ENCODE measurements around the gene GALNT7. TPM values are rescaled to one million over a fixed set of nuclear protein-coding genes. Genes with fewer than 3 reads are reported as not detected.

Gene GALNT7
- total RNA-seq, 1 donor from 2014 or later: 67.8 TPM

- DNase-seq (ENCODE audit: low spot score, unreplicated experiment): no peak
- TF ChIP-seq, protein P1, sequence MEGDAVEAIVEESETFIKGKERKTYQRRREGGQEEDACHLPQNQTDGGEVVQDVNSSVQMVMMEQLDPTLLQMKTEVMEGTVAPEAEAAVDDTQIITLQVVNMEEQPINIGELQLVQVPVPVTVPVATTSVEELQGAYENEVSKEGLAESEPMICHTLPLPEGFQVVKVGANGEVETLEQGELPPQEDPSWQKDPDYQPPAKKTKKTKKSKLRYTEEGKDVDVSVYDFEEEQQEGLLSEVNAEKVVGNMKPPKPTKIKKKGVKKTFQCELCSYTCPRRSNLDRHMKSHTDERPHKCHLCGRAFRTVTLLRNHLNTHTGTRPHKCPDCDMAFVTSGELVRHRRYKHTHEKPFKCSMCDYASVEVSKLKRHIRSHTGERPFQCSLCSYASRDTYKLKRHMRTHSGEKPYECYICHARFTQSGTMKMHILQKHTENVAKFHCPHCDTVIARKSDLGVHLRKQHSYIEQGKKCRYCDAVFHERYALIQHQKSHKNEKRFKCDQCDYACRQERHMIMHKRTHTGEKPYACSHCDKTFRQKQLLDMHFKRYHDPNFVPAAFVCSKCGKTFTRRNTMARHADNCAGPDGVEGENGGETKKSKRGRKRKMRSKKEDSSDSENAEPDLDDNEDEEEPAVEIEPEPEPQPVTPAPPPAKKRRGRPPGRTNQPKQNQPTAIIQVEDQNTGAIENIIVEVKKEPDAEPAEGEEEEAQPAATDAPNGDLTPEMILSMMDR (IDR thresholded peaks at IDR 0.05; ENCODE audit: unreplicated experiment): no peak
- no peaks in the 10 kb centered on the region for H3K9me3 Mint-ChIP-seq (ENCODE audit: low read depth)
- no peak overlapping the region for H3K27ac Mint-ChIP-seq
- H3K4me3 Mint-ChIP-seq (ENCODE audit: low read depth): no peak overlapping the region
- H3K27me3 Mint-ChIP-seq: no peaks in the 10 kb centered on the region
- H3K36me3 Mint-ChIP-seq (ENCODE audit: insufficient read depth): no peaks in the 10 kb centered on the region
- H3K4me1 Mint-ChIP-seq (ENCODE audit: low read depth): peaks cover 14% of the 10 kb centered on the region
Measured at GRCh38 chr4:173347467-173347866, 178.9 kb downstream of the GALNT7 start.

DNA sequence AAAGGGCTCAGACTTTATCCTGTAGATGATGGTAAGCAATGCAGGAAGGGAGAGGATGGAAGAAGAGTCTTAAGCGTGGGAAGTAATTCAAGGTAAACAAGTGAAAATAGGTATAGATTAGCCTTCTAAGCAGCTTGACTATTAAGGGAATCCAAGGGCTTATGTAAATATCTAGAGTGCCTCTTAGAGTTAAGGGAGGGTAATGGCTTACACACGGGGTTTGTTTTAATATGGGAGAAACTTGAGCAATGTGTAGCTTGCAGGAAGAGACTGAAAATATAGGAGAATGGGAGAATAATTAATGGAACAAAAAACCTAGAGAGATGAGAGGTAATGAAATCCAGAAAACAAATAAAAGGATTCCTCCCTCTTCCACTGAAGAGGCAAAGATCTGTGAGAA is 189.3 kb downstream of the GALNT7 start:
- H3K27ac Mint-ChIP-seq: no peak overlapping the region

GRCh38 chr4:173360587-173361221 is 192.1 kb downstream of the GALNT7 start:
- H3K27ac Mint-ChIP-seq: no peak overlapping the region
- H3K27me3 Mint-ChIP-seq: no peaks in the 10 kb centered on the region
- peaks cover 3% of the 10 kb centered on the region for H3K9me3 Mint-ChIP-seq (ENCODE audit: low read depth)
- H3K36me3 Mint-ChIP-seq (ENCODE audit: insufficient read depth): peaks cover 1% of the 10 kb centered on the region
- no peaks in the 10 kb centered on the region for H3K4me1 Mint-ChIP-seq (ENCODE audit: low read depth)
- H3K4me3 Mint-ChIP-seq (ENCODE audit: low read depth): no peak overlapping the region
- TF ChIP-seq, protein P1 (IDR thresholded peaks at IDR 0.05; ENCODE audit: unreplicated experiment): peak; percentile 46
- no peak for DNase-seq (ENCODE audit: low spot score, unreplicated experiment)

More for the DNA sequence above, 189.3 kb downstream of the GALNT7 start:
- H3K4me3 Mint-ChIP-seq (ENCODE audit: low read depth): no peak overlapping the region
- peaks cover 1% of the 10 kb centered on the region for H3K36me3 Mint-ChIP-seq (ENCODE audit: insufficient read depth)
- H3K4me1 Mint-ChIP-seq (ENCODE audit: low read depth): no peaks in the 10 kb centered on the region
- TF ChIP-seq, protein P1 (IDR thresholded peaks at IDR 0.05; ENCODE audit: unreplicated experiment): no peak
- H3K9me3 Mint-ChIP-seq (ENCODE audit: low read depth): peaks cover 3% of the 10 kb centered on the region
- no peaks in the 10 kb centered on the region for H3K27me3 Mint-ChIP-seq
- no peak for DNase-seq (ENCODE audit: low spot score, unreplicated experiment)

DNA sequence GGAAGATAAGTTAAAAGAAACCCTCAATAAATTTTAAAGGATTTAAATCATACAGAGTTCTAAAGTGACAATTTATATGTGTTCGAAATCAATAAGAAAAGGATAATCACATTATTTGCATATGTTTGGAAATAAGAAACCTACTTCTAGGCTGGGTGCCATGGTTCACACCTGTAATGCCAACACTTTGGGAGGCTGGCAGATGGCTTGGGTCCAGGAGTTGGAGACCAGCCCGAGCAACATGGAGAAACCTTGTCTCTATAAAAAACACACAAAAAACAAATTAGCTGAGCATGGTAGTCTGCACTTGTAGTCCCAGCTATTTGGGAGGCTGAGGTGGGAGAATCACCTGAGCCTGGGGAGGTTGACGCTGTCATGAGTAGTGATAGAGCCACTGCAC is 194.1 kb downstream of the GALNT7 start:
- TF ChIP-seq, protein P1 (IDR thresholded peaks at IDR 0.05; ENCODE audit: unreplicated experiment): no peak
- Mint-ChIP-seq H3K27ac (no peak overlapping the region), H3K4me3 (ENCODE audit: low read depth) (no peak overlapping the region), H3K4me1 (ENCODE audit: low read depth) (no peaks in the 10 kb centered on the region), H3K9me3 (ENCODE audit: low read depth) (peaks cover 3% of the 10 kb centered on the region), H3K36me3 (ENCODE audit: insufficient read depth) (peaks cover 1% of the 10 kb centered on the region), H3K27me3 (no peaks in the 10 kb centered on the region)
- DNase-seq (ENCODE audit: low spot score, unreplicated experiment): no peak

DNA sequence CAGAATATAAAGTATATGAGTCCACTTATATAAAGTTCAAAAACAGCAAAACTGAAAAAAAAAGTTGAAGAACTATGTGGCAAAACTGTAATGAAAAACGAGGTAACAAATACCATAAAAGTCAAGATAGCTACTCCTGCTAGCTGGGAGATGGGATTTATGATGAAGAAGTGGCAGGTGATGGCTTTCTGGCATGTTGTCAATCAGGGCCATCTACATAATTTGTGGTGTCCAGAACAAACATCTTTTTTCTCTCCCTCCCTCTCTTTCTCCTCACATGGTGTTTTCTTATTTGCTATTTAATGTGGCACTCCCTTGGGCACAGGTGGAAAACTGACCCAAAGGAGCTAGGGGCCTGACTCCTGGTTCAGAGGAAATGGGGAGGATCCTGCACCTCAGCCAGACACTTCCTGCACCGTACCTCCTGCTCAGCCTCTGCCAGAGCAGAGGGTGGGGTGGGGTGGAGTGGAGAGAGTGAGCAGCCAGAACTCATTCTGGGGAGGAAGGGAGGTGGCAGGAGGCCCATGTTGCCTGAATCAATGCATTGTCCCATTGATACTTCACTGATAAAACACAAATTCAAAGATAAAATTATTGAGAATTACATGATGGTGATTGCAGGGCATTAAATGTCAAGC is 196.9 kb downstream of the GALNT7 start:
- TF ChIP-seq, protein P1 (IDR thresholded peaks at IDR 0.05; ENCODE audit: unreplicated experiment): no peak
- H3K27me3 Mint-ChIP-seq: no peaks in the 10 kb centered on the region
- H3K36me3 Mint-ChIP-seq (ENCODE audit: insufficient read depth): no peaks in the 10 kb centered on the region
- no peaks in the 10 kb centered on the region for H3K9me3 Mint-ChIP-seq (ENCODE audit: low read depth)
- H3K27ac Mint-ChIP-seq: no peak overlapping the region
- DNase-seq (ENCODE audit: low spot score, unreplicated experiment): no peak
- peaks cover 1% of the 10 kb centered on the region for H3K4me1 Mint-ChIP-seq (ENCODE audit: low read depth)
- no peak overlapping the region for H3K4me3 Mint-ChIP-seq (ENCODE audit: low read depth)

All from progenitor cell of endocrine pancreas (in vitro differentiated cells).